RWPE2 (cell line): ENCODE data around the gene ROCK2.

Source experiments
- ATAC-seq: fragments of 200-7000 bp; cut with Tn5 transposase; 3 replicates; pipeline ENCODE4 v1.9.1; 2021; ENCODE audit warnings: low read depth
- DNase-seq: peaks from one replicate; pipeline ENCODE4 v3.0.0-alpha.2; 2020; ENCODE audit warnings: low spot score
- H3K27ac ChIP-seq: fragments of 450-650 bp; 2 replicates; pipeline ENCODE4 v1.5.1; 2017; ENCODE audit warnings: mild to moderate bottlenecking; ENCODE audit not compliant: poor library complexity, severe bottlenecking
- H3K27me3 ChIP-seq: fragments of 250-450 bp; sonication (Bioruptor Pico); 2 replicates; pipeline ENCODE4 v1.5.1; 2021; ENCODE audit warnings: mild to moderate bottlenecking, moderate library complexity; ENCODE audit not compliant: insufficient read depth, poor library complexity, severe bottlenecking
- H3K36me3 ChIP-seq: fragments of 250-450 bp; sonication (Bioruptor Pico); 2 replicates; pipeline ENCODE4 v1.5.1; 2020; ENCODE audit warnings: low read depth, mild to moderate bottlenecking, moderate library complexity
- H3K4me1 ChIP-seq: fragments of 250-450 bp; sonication (Bioruptor Pico); 2 replicates; pipeline ENCODE4 v1.5.1; 2021; ENCODE audit warnings: mild to moderate bottlenecking, moderate library complexity; ENCODE audit not compliant: insufficient read depth, poor library complexity, severe bottlenecking
- H3K4me3 ChIP-seq: fragments of 250-450 bp; sonication (Bioruptor Pico); 2 replicates; pipeline ENCODE4 v1.5.1; 2021; ENCODE audit warnings: mild to moderate bottlenecking, moderate library complexity; ENCODE audit not compliant: severe bottlenecking
- H3K9me3 ChIP-seq: fragments of 250-450 bp; sonication (Bioruptor Pico); 2 replicates; pipeline ENCODE4 v1.5.1; 2021; ENCODE audit warnings: mild to moderate bottlenecking, moderate library complexity; ENCODE audit not compliant: severe bottlenecking
- TF ChIP-seq, protein P1 (sequence below): fragments of 450-650 bp; IDR thresholded peaks from one replicate; pipeline ENCODE4 v1.5.1; 2017; ENCODE audit warnings: mild to moderate bottlenecking, moderate library complexity; ENCODE audit not compliant: poor library complexity, severe bottlenecking

The ROCK2 gene

DNA sequence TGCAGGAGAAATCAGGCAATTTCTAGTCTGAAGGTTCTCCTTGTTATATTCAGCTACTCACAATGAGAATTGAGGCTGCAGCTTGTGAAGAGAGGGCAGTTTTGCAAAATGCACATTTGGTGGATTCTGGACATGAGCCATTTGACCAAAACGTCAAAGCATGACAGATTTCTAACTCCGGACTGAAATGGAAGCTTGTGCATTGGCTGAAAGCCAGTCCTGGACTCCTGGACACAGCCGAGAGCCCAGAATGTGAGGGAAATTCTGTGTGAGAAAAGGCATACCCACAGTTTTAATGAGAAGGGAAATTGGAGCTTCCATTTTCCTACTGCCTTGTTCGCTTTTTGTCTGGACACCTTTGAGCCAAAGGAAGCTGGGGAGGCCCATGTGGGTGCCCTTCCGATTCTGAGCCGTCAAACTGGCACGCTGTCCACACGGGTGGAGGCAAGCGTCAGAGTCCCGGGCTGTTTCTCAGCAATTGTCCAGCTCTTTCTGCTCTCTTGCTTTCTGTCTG is 23.7 kb upstream of the ROCK2 start:
- Histone ChIP-seq H3K4me3 (no peak overlapping the region), H3K36me3 (no peaks in the 10 kb centered on the region), H3K9me3 (no peaks in the 10 kb centered on the region), H3K4me1 (peaks cover 10% of the 10 kb centered on the region), H3K27me3 (no peaks in the 10 kb centered on the region), H3K27ac (no peak overlapping the region)
- TF ChIP-seq, protein P1, sequence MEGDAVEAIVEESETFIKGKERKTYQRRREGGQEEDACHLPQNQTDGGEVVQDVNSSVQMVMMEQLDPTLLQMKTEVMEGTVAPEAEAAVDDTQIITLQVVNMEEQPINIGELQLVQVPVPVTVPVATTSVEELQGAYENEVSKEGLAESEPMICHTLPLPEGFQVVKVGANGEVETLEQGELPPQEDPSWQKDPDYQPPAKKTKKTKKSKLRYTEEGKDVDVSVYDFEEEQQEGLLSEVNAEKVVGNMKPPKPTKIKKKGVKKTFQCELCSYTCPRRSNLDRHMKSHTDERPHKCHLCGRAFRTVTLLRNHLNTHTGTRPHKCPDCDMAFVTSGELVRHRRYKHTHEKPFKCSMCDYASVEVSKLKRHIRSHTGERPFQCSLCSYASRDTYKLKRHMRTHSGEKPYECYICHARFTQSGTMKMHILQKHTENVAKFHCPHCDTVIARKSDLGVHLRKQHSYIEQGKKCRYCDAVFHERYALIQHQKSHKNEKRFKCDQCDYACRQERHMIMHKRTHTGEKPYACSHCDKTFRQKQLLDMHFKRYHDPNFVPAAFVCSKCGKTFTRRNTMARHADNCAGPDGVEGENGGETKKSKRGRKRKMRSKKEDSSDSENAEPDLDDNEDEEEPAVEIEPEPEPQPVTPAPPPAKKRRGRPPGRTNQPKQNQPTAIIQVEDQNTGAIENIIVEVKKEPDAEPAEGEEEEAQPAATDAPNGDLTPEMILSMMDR = no peak
- DNase-seq (no peak), ATAC-seq (no peak)

DNA sequence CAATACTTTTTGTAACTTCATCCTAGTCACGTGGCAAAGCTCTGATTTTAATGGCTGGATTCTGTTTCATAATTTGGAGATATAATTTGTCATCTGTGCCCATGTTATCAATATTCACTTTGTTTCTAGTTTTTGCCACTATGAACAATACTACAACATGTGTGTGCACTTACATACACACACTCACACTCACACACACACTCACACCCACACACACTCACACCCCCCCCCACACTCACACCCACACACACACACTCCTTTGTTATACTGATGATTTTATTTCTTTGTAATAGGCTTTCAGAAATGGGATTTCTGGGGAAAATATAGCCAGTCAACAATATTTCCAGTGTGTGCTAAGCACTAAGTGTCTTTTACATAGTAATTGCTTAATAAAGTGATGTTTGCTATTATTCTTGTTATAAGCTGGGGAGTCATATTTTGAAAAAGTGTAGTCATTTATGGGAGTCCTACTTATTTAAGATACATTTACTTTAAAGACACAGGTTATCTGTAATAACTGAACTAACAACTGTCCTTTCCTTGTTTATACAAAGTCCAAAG is 22.8 kb upstream of the ROCK2 start:
- no peak overlapping the region for H3K4me3 ChIP-seq

DNA sequence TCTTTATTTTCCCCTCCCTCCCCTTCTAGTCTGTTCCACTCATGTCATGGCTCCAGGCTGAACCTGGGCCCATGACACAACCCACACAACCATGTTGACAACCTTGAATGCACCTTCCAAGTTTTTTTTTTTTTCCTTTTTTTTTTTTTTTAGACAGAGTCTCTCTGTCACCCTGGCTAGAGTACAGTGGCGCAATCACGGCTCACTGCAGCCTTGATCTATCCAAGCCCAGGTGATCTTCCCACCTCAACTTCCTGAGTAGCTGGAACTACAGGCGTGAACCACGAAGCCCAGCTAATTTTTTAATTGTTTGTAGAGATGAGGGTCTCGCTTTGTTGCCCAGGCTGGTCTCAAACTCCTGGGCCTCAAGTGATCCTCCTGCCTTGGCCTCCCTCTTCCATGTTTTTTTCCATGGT is 21.9 kb upstream of the ROCK2 start:
- Histone ChIP-seq H3K36me3 (no peaks in the 10 kb centered on the region), H3K4me1 (peaks cover 10% of the 10 kb centered on the region), H3K4me3 (no peak overlapping the region), H3K27me3 (no peaks in the 10 kb centered on the region), H3K9me3 (no peaks in the 10 kb centered on the region), H3K27ac (no peak overlapping the region)
- TF ChIP-seq, protein P1 = no peak
- no peak for DNase-seq
- no peak for ATAC-seq

More for the DNA sequence above, 22.8 kb upstream of the ROCK2 start:
- Histone ChIP-seq H3K27me3 (no peaks in the 10 kb centered on the region), H3K27ac (no peak overlapping the region), H3K36me3 (no peaks in the 10 kb centered on the region), H3K9me3 (no peaks in the 10 kb centered on the region), H3K4me1 (peaks cover 10% of the 10 kb centered on the region)
- TF ChIP-seq, protein P1 = no peak
- no peak for ATAC-seq
- no peak for DNase-seq

DNA sequence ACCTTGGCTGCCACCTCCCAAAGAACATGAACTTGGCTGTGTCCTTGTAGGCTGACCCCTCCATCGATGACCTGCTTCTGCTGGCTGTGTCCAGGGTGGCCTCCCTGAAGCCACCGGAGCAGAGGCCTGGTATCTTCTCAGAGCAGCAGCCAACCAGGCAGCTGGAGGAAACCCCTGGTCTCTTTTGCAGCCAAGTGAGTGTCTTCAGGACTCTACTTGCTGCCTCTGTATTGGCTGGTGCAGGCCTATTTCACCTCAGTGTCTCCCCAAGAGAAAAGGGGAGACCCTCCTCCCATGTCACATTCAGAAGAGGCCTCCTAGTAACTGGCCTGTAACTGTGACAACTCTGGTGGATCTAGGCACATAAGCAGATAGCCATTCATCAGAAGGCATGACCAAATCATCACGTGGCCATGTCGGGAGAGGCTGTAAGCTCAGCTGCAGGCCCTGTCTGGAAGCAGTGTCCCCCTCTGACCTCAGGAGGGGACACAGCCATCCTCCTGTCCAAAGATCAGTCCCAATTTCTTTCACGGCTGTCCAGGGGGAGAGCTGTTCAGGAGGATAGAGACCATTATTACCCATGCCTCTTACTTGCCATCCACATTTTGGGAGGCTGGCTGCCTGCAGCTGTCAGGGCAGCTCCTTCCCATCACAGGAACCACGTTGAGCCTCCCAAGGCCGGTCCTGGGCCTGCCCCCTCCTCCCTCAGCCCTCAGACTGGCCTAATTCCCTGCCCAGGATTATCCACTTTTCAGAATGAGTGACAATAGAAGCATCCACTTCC is 20.9 kb upstream of the ROCK2 start:
- no peak for ATAC-seq
- TF ChIP-seq, protein P1 = no peak
- H3K4me1 ChIP-seq = peaks cover under 1% of the 10 kb centered on the region
- no peaks in the 10 kb centered on the region for H3K27me3 ChIP-seq
- DNase-seq = no peak
- no peak overlapping the region for H3K4me3 ChIP-seq
- H3K27ac ChIP-seq = no peak overlapping the region
- no peaks in the 10 kb centered on the region for H3K36me3 ChIP-seq
- no peaks in the 10 kb centered on the region for H3K9me3 ChIP-seq

DNA sequence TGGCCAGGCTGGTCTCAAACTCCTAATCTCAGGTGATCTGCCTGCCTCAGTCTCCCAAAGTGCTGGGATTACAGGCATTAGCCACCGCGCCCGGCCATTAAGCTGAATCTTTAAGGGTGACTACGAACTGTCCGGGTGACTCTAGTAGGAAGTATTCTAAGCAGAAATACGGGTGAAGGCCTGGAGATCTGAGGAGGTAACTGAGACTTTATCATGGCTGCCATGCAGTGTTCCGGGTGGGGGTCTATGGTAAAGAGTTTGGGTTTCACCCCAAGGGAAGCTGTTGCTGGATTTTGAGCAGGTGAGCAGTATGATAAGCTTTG is 20.1 kb upstream of the ROCK2 start:
- no peak for ATAC-seq
- Histone ChIP-seq H3K36me3 (no peaks in the 10 kb centered on the region), H3K4me3 (no peak overlapping the region), H3K27me3 (no peaks in the 10 kb centered on the region), H3K4me1 (no peaks in the 10 kb centered on the region), H3K27ac (no peak overlapping the region), H3K9me3 (no peaks in the 10 kb centered on the region)
- DNase-seq = no peak
- TF ChIP-seq, protein P1 = no peak
